ENCODE measurements around the gene GNG12. TPM values are rescaled to one million over a fixed set of nuclear protein-coding genes. Genes with fewer than 3 reads are reported as not detected.

GNG12 gene
- total RNA-seq, 1 donor from 2014 or later, result 100 TPM

DNA sequence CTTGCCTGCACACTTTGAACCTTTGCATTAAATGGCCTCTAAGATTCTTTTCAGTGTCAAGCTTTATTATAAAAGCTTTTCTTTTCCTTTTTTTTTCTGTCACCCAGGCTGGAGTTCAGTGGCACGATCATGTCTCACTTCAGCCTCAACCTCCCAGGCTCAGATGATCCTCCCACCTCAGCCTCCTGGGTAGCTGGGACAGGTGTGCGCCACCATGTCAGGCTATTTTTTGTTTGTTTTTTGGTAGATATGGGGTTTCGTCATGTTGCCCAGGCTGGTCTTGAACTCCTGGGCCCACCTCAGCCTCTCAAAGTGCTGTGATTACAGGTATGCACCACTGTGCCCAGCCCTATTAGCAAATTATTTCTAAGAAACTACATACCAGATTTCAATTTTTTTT lies 95.4 kb downstream of the GNG12 start:
- DNase-seq (ENCODE audit: extremely low spot score, unreplicated experiment), result no peak
- Mint-ChIP-seq H3K27ac (ENCODE audit: unreplicated experiment) (peak overlapping the region; percentile 23), H3K4me3 (ENCODE audit: unreplicated experiment) (no peak overlapping the region), H3K4me1 (ENCODE audit: unreplicated experiment) (peaks cover 50% of the 10 kb centered on the region), H3K9me3 (ENCODE audit: unreplicated experiment) (no peaks in the 10 kb centered on the region), H3K27me3 (ENCODE audit: unreplicated experiment) (no peaks in the 10 kb centered on the region), H3K36me3 (ENCODE audit: unreplicated experiment) (peaks cover 3% of the 10 kb centered on the region)
- no peak for TF ChIP-seq CTCF (IDR thresholded peaks at IDR 0.05)

DNA sequence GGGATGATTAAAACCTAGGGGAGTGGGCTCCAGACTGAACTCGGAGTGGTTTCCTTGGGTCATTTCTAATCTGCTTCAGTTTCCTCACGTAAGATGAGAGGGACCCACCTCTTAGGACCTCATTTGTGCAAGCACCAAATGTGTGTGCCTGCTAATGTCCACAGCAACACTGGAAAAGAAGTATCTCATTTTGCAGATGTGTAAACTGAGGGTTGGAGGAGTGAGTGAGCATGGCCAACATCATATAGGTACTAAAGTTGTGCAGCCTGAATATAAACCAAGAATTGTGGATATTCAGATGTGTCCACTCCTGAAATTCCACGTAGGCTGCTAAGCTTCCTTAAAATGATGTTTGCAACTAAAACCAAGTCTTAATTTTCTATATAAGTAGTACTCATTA lies 96.5 kb downstream of the GNG12 start:
- no peaks in the 10 kb centered on the region for H3K9me3 Mint-ChIP-seq (ENCODE audit: unreplicated experiment)
- no peaks in the 10 kb centered on the region for H3K27me3 Mint-ChIP-seq (ENCODE audit: unreplicated experiment)
- no peak for TF ChIP-seq CTCF (IDR thresholded peaks at IDR 0.05)
- H3K27ac Mint-ChIP-seq (ENCODE audit: unreplicated experiment), result peak overlapping the region; percentile 96
- H3K4me1 Mint-ChIP-seq (ENCODE audit: unreplicated experiment), result peaks cover 60% of the 10 kb centered on the region
- no peak overlapping the region for H3K4me3 Mint-ChIP-seq (ENCODE audit: unreplicated experiment)
- no peak for DNase-seq (ENCODE audit: extremely low spot score, unreplicated experiment)
- H3K36me3 Mint-ChIP-seq (ENCODE audit: unreplicated experiment), result peaks cover 3% of the 10 kb centered on the region

- peak; percentile 88 for DNase-seq (ENCODE audit: extremely low spot score, unreplicated experiment)
- no peaks in the 10 kb centered on the region for H3K9me3 Mint-ChIP-seq (ENCODE audit: unreplicated experiment)
- TF ChIP-seq CTCF (IDR thresholded peaks at IDR 0.05), result no peak
- peak overlapping the region; percentile 96 for H3K27ac Mint-ChIP-seq (ENCODE audit: unreplicated experiment)
- no peaks in the 10 kb centered on the region for H3K27me3 Mint-ChIP-seq (ENCODE audit: unreplicated experiment)
- peaks cover 3% of the 10 kb centered on the region for H3K36me3 Mint-ChIP-seq (ENCODE audit: unreplicated experiment)
- peak overlapping the region; percentile 67 for H3K4me3 Mint-ChIP-seq (ENCODE audit: unreplicated experiment)
- H3K4me1 Mint-ChIP-seq (ENCODE audit: unreplicated experiment), result peaks cover 62% of the 10 kb centered on the region
Observed at GRCh38 chr1:67735806-67736627, 97.2 kb downstream of the GNG12 start.

DNA sequence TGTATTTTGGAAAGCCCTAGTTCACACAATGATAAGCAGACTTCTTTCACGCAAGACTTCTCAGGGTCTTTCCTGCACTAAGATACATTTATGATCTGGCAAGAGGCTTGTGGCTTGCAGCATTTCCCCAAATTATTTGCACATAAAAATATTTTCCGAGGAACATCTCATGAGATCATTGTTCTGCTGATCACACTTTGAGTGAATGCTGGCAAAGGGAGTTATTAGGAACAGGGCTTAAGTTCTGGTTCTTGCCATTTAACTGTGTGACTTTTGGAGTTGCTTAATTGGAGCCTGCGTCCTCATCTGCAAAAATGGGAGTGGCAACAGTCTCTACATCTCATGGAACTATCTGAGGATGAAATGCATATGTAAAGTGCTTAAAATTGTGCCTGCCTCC lies 98.1 kb downstream of the GNG12 start:
- peaks cover 58% of the 10 kb centered on the region for H3K4me1 Mint-ChIP-seq (ENCODE audit: unreplicated experiment)
- H3K27ac Mint-ChIP-seq (ENCODE audit: unreplicated experiment), result peak overlapping the region; percentile 96
- no peaks in the 10 kb centered on the region for H3K9me3 Mint-ChIP-seq (ENCODE audit: unreplicated experiment)
- TF ChIP-seq CTCF (IDR thresholded peaks at IDR 0.05), result no peak
- no peak for DNase-seq (ENCODE audit: extremely low spot score, unreplicated experiment)
- no peak overlapping the region for H3K4me3 Mint-ChIP-seq (ENCODE audit: unreplicated experiment)
- peaks cover 3% of the 10 kb centered on the region for H3K36me3 Mint-ChIP-seq (ENCODE audit: unreplicated experiment)
- no peaks in the 10 kb centered on the region for H3K27me3 Mint-ChIP-seq (ENCODE audit: unreplicated experiment)

DNA sequence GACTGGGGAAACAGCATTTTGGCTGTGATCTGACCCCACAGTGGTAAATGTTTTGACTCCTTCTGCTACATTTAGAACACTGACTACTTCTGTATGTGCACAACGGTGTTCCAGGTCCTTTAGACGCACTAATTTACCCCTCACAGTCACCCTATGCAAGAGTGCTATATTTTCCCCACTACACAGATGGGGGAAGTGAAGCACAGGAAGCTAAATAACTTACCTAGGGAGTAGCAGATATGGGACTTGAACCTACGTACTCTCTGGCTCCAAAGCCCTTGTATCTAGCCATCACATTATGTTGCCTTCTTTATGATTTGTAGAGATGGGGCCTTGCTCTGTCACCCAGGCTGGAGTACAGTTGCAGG lies 99.0 kb downstream of the GNG12 start:
- no peak for TF ChIP-seq CTCF (IDR thresholded peaks at IDR 0.05)
- Mint-ChIP-seq H3K4me1 (ENCODE audit: unreplicated experiment) (peaks cover 61% of the 10 kb centered on the region), H3K9me3 (ENCODE audit: unreplicated experiment) (no peaks in the 10 kb centered on the region), H3K27me3 (ENCODE audit: unreplicated experiment) (no peaks in the 10 kb centered on the region), H3K27ac (ENCODE audit: unreplicated experiment) (peak overlapping the region; percentile 77), H3K36me3 (ENCODE audit: unreplicated experiment) (peaks cover 2% of the 10 kb centered on the region), H3K4me3 (ENCODE audit: unreplicated experiment) (no peak overlapping the region)
- DNase-seq (ENCODE audit: extremely low spot score, unreplicated experiment), result no peak
